Hepatocyte (in vitro differentiated cells): Measurements from ENCODE around the gene CUBN. TPM values are rescaled to one million over a fixed set of nuclear protein-coding genes. Genes with fewer than 3 reads are reported as not detected.

ENCODE experiments used
- DNase-seq: peaks from one replicate; pipeline ENCODE4 v3.0.0-alpha.2; 2016; ENCODE audit warnings: low spot score
- H2AFZ ChIP-seq: fragments of 200-600 bp; sonication (generic); 2 replicates; pipeline ENCODE4 v1.6.0; 2016; ENCODE audit warnings: antibody characterized with exemption, mild to moderate bottlenecking
- H3K27ac ChIP-seq: fragments of 200-600 bp; sonication (generic); 2 replicates; pipeline ENCODE4 v1.5.1; 2016; ENCODE audit warnings: mild to moderate bottlenecking
- H3K27me3 ChIP-seq: fragments of 200-600 bp; sonication (generic); 2 replicates; pipeline ENCODE4 v1.6.1; 2016
- H3K36me3 ChIP-seq: fragments of 200-600 bp; sonication (generic); replicated peaks from 2 replicates; pipeline ENCODE4 v1.5.1; 2016; ENCODE audit warnings: low read depth; ENCODE audit not compliant: insufficient read depth
- H3K4me1 ChIP-seq: fragments of 200-600 bp; sonication (generic); 2 replicates; pipeline ENCODE4 v1.5.1; 2016; ENCODE audit warnings: mild to moderate bottlenecking, moderate library complexity; ENCODE audit not compliant: insufficient read depth
- H3K4me2 ChIP-seq: fragments of 200-600 bp; sonication (generic); 2 replicates; pipeline ENCODE4 v1.6.0; 2016
- H3K4me3 ChIP-seq: fragments of 200-600 bp; sonication (generic); 2 replicates; pipeline ENCODE4 v1.5.1; 2016; ENCODE audit warnings: mild to moderate bottlenecking
- H3K79me2 ChIP-seq: fragments of 200-600 bp; sonication (generic); 2 replicates; pipeline ENCODE4 v1.6.0; 2017; ENCODE audit warnings: mild to moderate bottlenecking
- H3K9me2 ChIP-seq: fragments of 200-600 bp; sonication (generic); replicated peaks from 2 replicates; pipeline ENCODE4 v1.6.0; 2017; ENCODE audit warnings: mild to moderate bottlenecking; ENCODE audit not compliant: insufficient read depth
- H3K9me3 ChIP-seq: fragments of 200-600 bp; sonication (generic); 2 replicates; pipeline ENCODE4 v1.5.1; 2016; ENCODE audit warnings: low read depth, mild to moderate bottlenecking
- H4K20me1 ChIP-seq: fragments of 200-600 bp; sonication (generic); 2 replicates; pipeline ENCODE4 v1.6.0; 2016; ENCODE audit warnings: mild to moderate bottlenecking; ENCODE audit not compliant: insufficient read depth, poor library complexity, severe bottlenecking
- EZH2 ChIP-seq: fragments of 200-600 bp; sonication (generic); IDR thresholded peaks from 2 replicates; pipeline ENCODE4 v1.6.1; 2016; ENCODE audit warnings: antibody characterized with exemption, mild to moderate bottlenecking, borderline replicate concordance
- EZH2phosphoT487 ChIP-seq: fragments of 200-600 bp; sonication (generic); IDR thresholded peaks from one replicate; pipeline ENCODE4 v1.6.1; 2018; ENCODE audit warnings: antibody characterized with exemption, mild to moderate bottlenecking, low read depth, moderate library complexity; ENCODE audit not compliant: unreplicated experiment, severe bottlenecking
- WGBS: methylation state at CpG from one replicate; pipeline ENCODE4 v1.1.6; 2016; ENCODE audit warnings: low lambda C conversion rate; ENCODE audit errors: missing lambda C conversion rate; 5-methylcytosine and 5-hydroxymethylcytosine counted together
- polyA plus RNA-seq: library from polyadenylated mRNA; unstranded; fragments of >200 nt; fragmentation: Nextera tagmentation; extraction: Ambion mirVana; gene quantifications from 2 replicates; pipeline ENCODE4 v1.2.1, GENCODE V29; 2016
- total RNA-seq: library from RNA; depleted of rRNA; stranded (reverse); fragments of >200 nt; gene quantifications from 2 replicates; pipeline ENCODE4 v1.2.3, GENCODE V29; 2014
- TF ChIP-seq, protein P1 (sequence below): fragments of 200-600 bp; sonication (generic); IDR thresholded peaks from 2 replicates; pipeline ENCODE4 v1.5.1; 2016; ENCODE audit warnings: antibody characterized with exemption, mild to moderate bottlenecking; ENCODE audit not compliant: poor library complexity

CUBN gene
- total and polyA plus RNA-seq, 2 experiments from 2014 or later: 2.0 to 10.6 TPM

DNA sequence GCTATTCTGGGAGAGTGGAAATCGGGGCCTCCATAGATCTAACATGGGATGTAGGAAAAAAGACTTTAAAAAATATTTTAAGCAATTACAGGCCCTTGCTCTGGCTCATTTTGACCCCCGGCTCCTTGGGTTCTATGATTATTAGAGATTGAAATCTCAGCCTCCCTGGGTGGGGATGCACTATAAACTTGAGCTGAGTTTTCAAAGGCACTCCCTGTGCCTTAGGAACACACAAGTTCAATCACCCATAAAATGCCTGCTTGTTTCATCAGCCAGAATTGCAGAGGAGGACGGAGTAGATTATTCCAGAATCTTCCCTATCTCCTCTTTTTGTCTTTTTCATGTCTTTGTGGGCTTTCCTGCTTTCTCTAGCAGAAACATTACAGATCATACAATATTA is 145.4 kb downstream of the CUBN start:
- Histone ChIP-seq H3K79me2 (no peaks in the 10 kb centered on the region), H4K20me1 (no peaks in the 10 kb centered on the region), H3K4me1 (peaks cover 22% of the 10 kb centered on the region), H3K4me2 (no peak overlapping the region), H3K9me2 (no peaks in the 10 kb centered on the region), H3K4me3 (no peak overlapping the region), H2AFZ (no peak overlapping the region), H3K27me3 (no peaks in the 10 kb centered on the region), H3K9me3 (no peaks in the 10 kb centered on the region), H3K36me3 (no peaks in the 10 kb centered on the region), H3K27ac (no peak overlapping the region)
- TF ChIP-seq, protein P1, sequence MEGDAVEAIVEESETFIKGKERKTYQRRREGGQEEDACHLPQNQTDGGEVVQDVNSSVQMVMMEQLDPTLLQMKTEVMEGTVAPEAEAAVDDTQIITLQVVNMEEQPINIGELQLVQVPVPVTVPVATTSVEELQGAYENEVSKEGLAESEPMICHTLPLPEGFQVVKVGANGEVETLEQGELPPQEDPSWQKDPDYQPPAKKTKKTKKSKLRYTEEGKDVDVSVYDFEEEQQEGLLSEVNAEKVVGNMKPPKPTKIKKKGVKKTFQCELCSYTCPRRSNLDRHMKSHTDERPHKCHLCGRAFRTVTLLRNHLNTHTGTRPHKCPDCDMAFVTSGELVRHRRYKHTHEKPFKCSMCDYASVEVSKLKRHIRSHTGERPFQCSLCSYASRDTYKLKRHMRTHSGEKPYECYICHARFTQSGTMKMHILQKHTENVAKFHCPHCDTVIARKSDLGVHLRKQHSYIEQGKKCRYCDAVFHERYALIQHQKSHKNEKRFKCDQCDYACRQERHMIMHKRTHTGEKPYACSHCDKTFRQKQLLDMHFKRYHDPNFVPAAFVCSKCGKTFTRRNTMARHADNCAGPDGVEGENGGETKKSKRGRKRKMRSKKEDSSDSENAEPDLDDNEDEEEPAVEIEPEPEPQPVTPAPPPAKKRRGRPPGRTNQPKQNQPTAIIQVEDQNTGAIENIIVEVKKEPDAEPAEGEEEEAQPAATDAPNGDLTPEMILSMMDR: no peak
- TF ChIP-seq EZH2 (no peak), EZH2phosphoT487 (no peak)
- DNase-seq: no peak
- 86% methylated on average over 3 of the region's 3 CpGs for WGBS

DNA sequence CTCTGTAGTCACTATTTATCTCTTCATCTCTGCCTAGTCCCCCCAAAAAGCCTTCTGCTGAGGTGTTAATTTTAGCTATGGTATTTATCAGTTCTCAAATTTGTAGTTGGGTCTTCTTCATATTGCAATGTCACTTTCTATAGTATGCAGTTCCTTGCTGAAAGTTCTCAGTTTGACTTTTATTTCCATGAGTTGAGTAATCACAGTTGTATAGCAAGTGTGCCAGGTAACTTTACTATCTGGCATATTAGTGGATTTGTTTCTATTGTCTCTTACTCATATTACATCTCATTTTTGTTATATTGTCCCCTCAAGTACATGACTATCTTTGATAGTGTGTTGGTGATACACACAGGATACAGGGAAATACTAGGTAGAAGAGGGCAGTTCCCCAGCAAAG is 152.8 kb downstream of the CUBN start:
- TF ChIP-seq EZH2 (no peak), EZH2phosphoT487 (no peak)
- TF ChIP-seq, protein P1: no peak
- Histone ChIP-seq H3K27me3 (no peaks in the 10 kb centered on the region), H3K4me2 (no peak overlapping the region), H2AFZ (no peak overlapping the region), H3K9me2 (no peaks in the 10 kb centered on the region), H3K4me3 (no peak overlapping the region), H3K9me3 (no peaks in the 10 kb centered on the region), H4K20me1 (no peaks in the 10 kb centered on the region), H3K79me2 (no peaks in the 10 kb centered on the region), H3K4me1 (no peaks in the 10 kb centered on the region), H3K27ac (no peak overlapping the region), H3K36me3 (no peaks in the 10 kb centered on the region)
- DNase-seq: no peak

DNA sequence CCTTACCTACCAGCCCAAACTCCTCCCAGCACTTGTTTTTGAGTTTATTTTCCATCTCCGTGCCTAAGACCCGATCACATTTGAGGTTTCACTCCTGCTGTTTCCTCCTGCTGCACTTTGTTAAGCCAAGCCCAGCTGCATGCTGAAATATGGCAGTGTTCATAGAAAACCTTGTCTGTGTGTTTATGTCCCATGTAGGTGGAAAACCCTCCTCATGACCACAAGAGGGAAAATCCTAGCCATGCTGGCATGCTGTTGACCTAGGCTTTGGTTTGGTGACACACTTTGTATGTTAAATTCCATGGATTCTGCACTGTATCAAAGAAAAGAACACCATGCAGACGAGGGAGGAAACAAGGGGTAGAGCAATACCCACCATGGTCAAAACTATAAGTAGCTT is 154.4 kb downstream of the CUBN start:
- Histone ChIP-seq H3K27me3 (no peaks in the 10 kb centered on the region), H3K9me2 (no peaks in the 10 kb centered on the region), H3K36me3 (no peaks in the 10 kb centered on the region), H3K79me2 (no peaks in the 10 kb centered on the region), H3K4me3 (no peak overlapping the region), H3K27ac (no peak overlapping the region), H3K4me2 (no peak overlapping the region), H4K20me1 (no peaks in the 10 kb centered on the region), H3K4me1 (no peaks in the 10 kb centered on the region), H3K9me3 (no peaks in the 10 kb centered on the region), H2AFZ (no peak overlapping the region)
- WGBS: 92% methylated on average over 3 of the region's 3 CpGs
- TF ChIP-seq, protein P1: no peak
- TF ChIP-seq EZH2phosphoT487 (no peak), EZH2 (no peak)
- no peak for DNase-seq

DNA sequence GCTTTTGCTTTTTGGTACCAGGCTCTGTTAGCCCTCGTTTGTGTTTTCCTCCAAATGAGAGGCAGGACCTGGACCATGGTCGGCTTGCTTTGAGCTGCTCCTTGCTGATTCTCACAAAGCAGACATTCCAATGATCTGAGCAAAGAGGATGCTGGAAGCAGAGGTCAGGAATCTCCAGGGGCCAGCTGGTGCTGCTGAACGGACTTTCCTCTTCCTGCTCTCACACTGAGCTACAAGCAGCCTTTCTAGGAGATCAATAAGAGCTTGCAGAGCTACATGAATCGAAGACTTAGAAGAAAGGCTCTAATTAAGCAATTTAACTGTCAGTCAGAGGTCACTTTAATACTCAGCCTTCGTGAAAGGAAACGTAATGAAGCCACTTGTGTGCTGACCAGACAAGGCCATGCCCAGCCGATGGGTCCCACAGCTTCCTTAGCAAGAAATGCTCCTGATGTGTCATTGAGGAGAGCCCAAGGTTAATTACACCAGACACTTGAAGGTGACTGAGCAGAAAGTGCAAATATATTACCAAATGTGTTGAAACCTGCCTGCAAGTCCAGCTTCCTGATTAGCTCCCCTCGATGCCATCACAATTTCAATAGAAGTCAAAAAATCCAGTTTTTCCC is 161.1 kb downstream of the CUBN start:
- Histone ChIP-seq H3K36me3 (no peaks in the 10 kb centered on the region), H3K9me3 (no peaks in the 10 kb centered on the region), H4K20me1 (no peaks in the 10 kb centered on the region), H3K4me2 (peak overlapping the region; percentile 13), H3K4me1 (peaks cover 10% of the 10 kb centered on the region), H2AFZ (no peak overlapping the region), H3K27ac (peak overlapping the region; percentile 87), H3K79me2 (no peaks in the 10 kb centered on the region), H3K27me3 (no peaks in the 10 kb centered on the region), H3K4me3 (no peak overlapping the region), H3K9me2 (no peaks in the 10 kb centered on the region)
- peak; percentile 42 for DNase-seq
- 51% methylated on average over 8 of the region's 8 CpGs for WGBS
- TF ChIP-seq, protein P1: no peak
- no peak for TF ChIP-seq EZH2phosphoT487
- no peak for TF ChIP-seq EZH2
